HG02610 (cell line): ENCODE results near the gene AWAT1.
"Not testable (repeated sequence)": the region's sequence is repeated elsewhere in the genome, so short reads cannot be mapped to it uniquely, and the experiment has no call there.

ENCODE experiments used
- ATAC-seq: cut with Tn5 transposase; IDR thresholded peaks from one replicate; pipeline ENCODE4 v1.9.1; 2021; ENCODE audit warnings: mild to moderate bottlenecking, moderate library complexity; ENCODE audit not compliant: unreplicated experiment

Gene AWAT1

DNA sequence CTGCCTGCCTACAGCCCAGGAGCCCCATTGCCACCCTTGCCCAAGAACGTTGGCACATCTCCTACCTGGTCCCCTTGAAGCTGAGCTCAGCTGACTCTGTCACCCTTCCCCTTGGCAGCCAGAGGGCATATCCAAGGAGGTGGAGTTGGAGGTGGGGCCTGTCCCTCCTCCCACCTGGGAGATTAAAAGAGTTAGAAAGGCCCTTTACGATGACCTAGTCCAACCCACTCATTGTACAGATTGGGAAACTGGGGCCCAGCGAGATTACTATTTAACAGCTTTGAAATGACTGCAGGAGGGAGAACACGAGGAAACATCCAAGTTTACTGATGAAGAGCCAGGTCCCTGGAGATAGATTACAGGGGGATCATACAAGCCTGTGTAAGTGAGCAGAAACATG is 25.6 kb downstream of the AWAT1 start, which contains the start of gene P2RY4:
Gene P2RY4 (minus strand): TSS at position 101 of the 400 bp plus-strand sequence. CDS start 580 bp downstream, outside the sequence.
- no peak for ATAC-seq

DNA sequence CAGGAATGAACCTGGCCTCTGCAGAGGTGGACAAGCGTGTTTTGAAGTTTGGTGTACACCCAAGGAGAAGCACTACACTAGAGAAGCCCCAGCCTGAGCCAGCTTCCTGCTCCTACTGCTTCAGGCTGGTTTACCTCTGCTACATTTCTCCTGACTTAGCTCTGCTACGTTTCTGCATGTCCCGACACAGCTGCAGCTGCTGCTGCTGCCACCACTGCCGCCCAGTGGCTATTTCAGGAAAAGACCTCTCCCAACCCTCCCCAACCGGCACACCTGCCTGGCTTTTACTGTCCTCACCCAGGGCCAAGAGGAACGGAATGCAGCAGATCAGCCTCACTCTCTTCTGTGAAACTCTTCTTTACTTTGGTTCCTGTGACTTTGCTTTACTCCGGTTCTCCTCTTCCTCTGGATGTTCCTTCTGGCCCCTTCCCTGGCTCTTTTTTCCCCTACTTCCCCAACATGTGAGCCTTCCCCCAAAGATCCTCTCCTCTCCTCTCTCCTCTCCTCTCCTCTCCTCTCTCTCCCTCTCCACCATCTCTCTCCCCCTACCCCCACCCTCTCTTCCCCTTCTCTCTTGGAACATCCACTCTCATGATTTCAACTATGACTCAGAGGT is 28.6 kb downstream of the AWAT1 start:
- ATAC-seq: no peak

- ATAC-seq: no peak
These were observed 30.3 kb downstream of the AWAT1 start for GRCh38 chrX:70264784-70265183.

- no peak for ATAC-seq
These were observed 33.6 kb downstream of the AWAT1 start, which contains the start of gene ARR3 for GRCh38 chrX:70268034-70268433. TSS of gene ARR3 (plus strand) at chrX:70268334. CDS start at chrX:70269386, 1,052 bp downstream.

DNA sequence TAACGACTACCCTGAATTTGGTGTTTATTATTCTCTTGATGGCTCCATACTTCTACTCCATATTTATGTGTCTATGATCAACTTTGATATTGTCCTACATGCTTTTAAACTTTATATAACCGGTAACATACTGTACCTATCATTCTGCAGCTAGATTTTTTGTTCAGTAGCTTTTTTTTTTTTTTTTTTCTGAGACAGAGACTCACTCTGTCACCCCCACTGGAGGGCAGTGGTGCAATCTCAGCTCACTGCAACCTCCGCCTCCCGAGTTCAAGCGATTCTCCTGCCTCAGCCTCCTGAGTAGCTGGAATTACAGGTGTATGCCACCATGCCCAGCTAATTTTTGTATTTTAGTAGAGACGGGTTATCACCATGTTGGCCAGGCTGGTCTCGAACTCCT is 39.6 kb downstream of the AWAT1 start:
- ATAC-seq: not testable (repeated sequence)

DNA sequence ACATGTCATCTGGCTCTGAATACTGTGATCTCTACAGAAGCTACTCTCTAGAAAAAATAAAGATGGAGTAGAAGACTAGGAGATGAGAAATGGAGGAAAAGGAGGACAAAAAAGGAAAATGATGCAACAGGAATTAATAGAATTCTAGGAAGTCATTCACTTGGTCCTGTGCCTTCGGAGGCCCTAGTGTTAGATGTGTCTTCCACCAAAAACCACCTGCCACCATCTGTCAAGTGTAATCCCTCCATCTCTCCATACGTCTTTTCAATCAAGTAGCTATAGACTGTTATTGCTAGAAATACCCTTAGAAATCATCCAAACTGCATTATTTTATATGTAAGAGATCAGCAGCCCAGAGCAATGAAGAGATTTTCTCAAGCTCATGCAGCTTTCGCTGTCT is 44.6 kb downstream of the AWAT1 start:
- ATAC-seq: no peak

GRCh38 chrX:70280573-70280972 is 46.1 kb downstream of the AWAT1 start:
- ATAC-seq: no peak

- no peak for ATAC-seq
These were observed 47.5 kb downstream of the AWAT1 start, which contains the start of gene RAB41 for GRCh38 chrX:70281951-70282350. TSS of gene RAB41 (plus strand) at chrX:70282172. CDS start at chrX:70282218, 46 bp downstream.

- ATAC-seq: peak; percentile 18
These were observed 54.8 kb downstream of the AWAT1 start for GRCh38 chrX:70289168-70289792.
